Stimulated activated CD4-positive, alpha-beta T cell treated with anti-CD3 and anti-CD28 coated beads, Interleukin-4, amount 100 ng/mL, for 48 hours (primary cell): ENCODE data around the gene GIPR.

Experiments used
- DNase-seq, 2 donors: peaks; one replicate each; pipeline ENCODE4 v3.0.0-alpha.2; 2020; ENCODE audit warnings: low read depth in 2 of 2

GIPR gene

GRCh38 chr19:45730368-45731288, 62.6 kb downstream of the GIPR start, which contains the start of gene FBXO46:
Gene FBXO46, minus strand, starts transcription at chr19:45730896. Its CDS starts 17,401 bp downstream, at chr19:45713495.
- DNase-seq: peak; percentile 90 to 94
